B cell (primary cell): ENCODE data around the gene EDNRB. TPM values are rescaled to one million over a fixed set of nuclear protein-coding genes. Genes with fewer than 3 reads are reported as not detected.

Experiments used
- ATAC-seq: fragments of 200-7000 bp; cut with Tn5 transposase; one replicate; pipeline ENCODE4 v1.10.0; 2021; ENCODE audit warnings: low read depth, mild to moderate bottlenecking, moderate number of reproducible peaks, moderate library complexity
- CTCF ChIA-PET: fragments of 350-600 bp; sonication (Branson Sonifier 250); formaldehyde crosslinking; loops from one replicate; lab custom pipeline; 2021; ENCODE audit warnings: antibody characterized with exemption, inconsistent platforms; lab: Charles Lee
- POLR2A ChIA-PET: fragments of 350-600 bp; sonication (Branson Sonifier 250); formaldehyde crosslinking; loops from one replicate; lab custom pipeline; 2021; ENCODE audit warnings: antibody characterized with exemption; lab: Charles Lee
- DNase-seq: peaks from one replicate; pipeline ENCODE4 v3.0.0; 2013
- H2AFZ ChIP-seq: 2 replicates; pipeline ENCODE4 v1.6.1; 2012; ENCODE audit warnings: mild to moderate bottlenecking, low read depth, low read length; ENCODE audit not compliant: insufficient read depth, poor library complexity, severe bottlenecking
- H3K27ac ChIP-seq, 2 donors: 1 replicate in 1 of 2; 2 replicates in 1 of 2; pipeline ENCODE4 v1.5.1; 2012 to 2013; ENCODE audit warnings: low read length in 2 of 2, mild to moderate bottlenecking in 2 of 2, moderate library complexity in 1 of 2
- H3K27me3 ChIP-seq, 4 experiments: fragments of 200-600 bp in 1 of 4; sonication (generic) in 1 of 4; replicated peaks in 1 of 4; 1 replicate in 2 of 4; 2 replicates in 2 of 4; pipeline versions ENCODE4 v1.6.1 to v1.7.0; 2013 to 2016; ENCODE audit warnings: low read length in 3 of 4, mild to moderate bottlenecking in 2 of 4, mixed read lengths in 1 of 4, moderate library complexity in 1 of 4; ENCODE audit not compliant: insufficient read depth in 4 of 4, control insufficient read depth in 3 of 4; ENCODE audit errors: control extremely low read depth in 1 of 4
- H3K36me3 ChIP-seq, 2 experiments: replicated peaks in 1 of 2; 1 replicate in 1 of 2; 2 replicates in 1 of 2; pipeline versions ENCODE4 v1.6.1 to v1.7.1; 2013; ENCODE audit warnings: low read length in 1 of 2; ENCODE audit not compliant: insufficient read depth in 2 of 2, control insufficient read depth in 1 of 2; ENCODE audit errors: control extremely low read depth in 1 of 2, extremely low read depth in 1 of 2
- H3K4me1 ChIP-seq, 2 donors: fragments of 200-600 bp in 1 of 2; sonication (generic) in 1 of 2; 1 replicate in 1 of 2; 2 replicates in 1 of 2; pipeline versions ENCODE4 v1.5.1 to v1.6.1; 2013 to 2017; ENCODE audit warnings: low read length in 2 of 2; ENCODE audit not compliant: control insufficient read depth in 2 of 2, insufficient read depth in 2 of 2
- H3K4me2 ChIP-seq: replicated peaks from 2 replicates; pipeline ENCODE3; 2012; ENCODE audit warnings: mild to moderate bottlenecking, low read depth, low read length; ENCODE audit not compliant: poor library complexity, severe bottlenecking
- H3K4me3 ChIP-seq, 5 experiments: fragments of 200-600 bp in 1 of 5; sonication (generic) in 1 of 5; 1 replicate in 3 of 5; 2 replicates in 2 of 5; pipeline versions ENCODE4 v1.5.1 to v1.7.0; 2011 to 2016; ENCODE audit warnings: low read length in 4 of 5, mild to moderate bottlenecking in 4 of 5, low read depth in 2 of 5, control low read depth in 1 of 5, moderate library complexity in 1 of 5; ENCODE audit not compliant: insufficient read depth in 1 of 5; ENCODE audit errors: control extremely low read depth in 1 of 5, extremely low read depth in 1 of 5
- H3K79me2 ChIP-seq: fragments of 200-600 bp; sonication (generic); one replicate; pipeline ENCODE4 v1.6.0; 2016; ENCODE audit warnings: low read length; ENCODE audit not compliant: control insufficient read depth, insufficient read depth
- H3K9ac ChIP-seq: fragments of 200-600 bp; sonication (generic); 2 replicates; pipeline ENCODE4 v1.6.1; 2017; ENCODE audit warnings: mild to moderate bottlenecking, low read length, moderate library complexity
- H3K9me3 ChIP-seq, 3 donors: one replicate each; pipeline versions ENCODE4 v1.6.1 to v1.7.1; 2013; ENCODE audit warnings: low read length in 2 of 3; ENCODE audit not compliant: control insufficient read depth in 2 of 3, insufficient read depth in 1 of 3; ENCODE audit errors: control extremely low read depth in 1 of 3
- H4K20me1 ChIP-seq: 2 replicates; pipeline ENCODE4 v1.6.0; 2012; ENCODE audit warnings: mild to moderate bottlenecking, low read length; ENCODE audit not compliant: insufficient read depth, control insufficient read depth, poor library complexity, severe bottlenecking
- H3K27ac Mint-ChIP-seq: one replicate; pipeline ENCODE4 v1.8.0; 2021; ENCODE audit warnings: mixed read lengths
- H3K27me3 Mint-ChIP-seq: one replicate; pipeline ENCODE4 v1.8.0; 2021; ENCODE audit warnings: mixed read lengths
- H3K4me1 Mint-ChIP-seq: one replicate; pipeline ENCODE4 v1.8.0; 2021; ENCODE audit warnings: mixed read lengths
- H3K4me3 Mint-ChIP-seq: one replicate; pipeline ENCODE4 v1.8.0; 2021; ENCODE audit warnings: mixed read lengths
- H3K9me3 Mint-ChIP-seq: one replicate; pipeline ENCODE4 v1.8.0; 2022; ENCODE audit warnings: mixed read lengths; ENCODE audit not compliant: insufficient read depth
- CTCF ChIP-seq: fragments of 200-600 bp; IDR thresholded peaks from one replicate; pipeline ENCODE4 v1.8.0; 2022; ENCODE audit warnings: antibody characterized with exemption, mild to moderate bottlenecking
- EZH2 ChIP-seq: IDR thresholded peaks from 2 replicates; pipeline ENCODE4 v1.6.1; 2012; ENCODE audit warnings: borderline replicate concordance, low read depth, mild to moderate bottlenecking, moderate library complexity, low read length; ENCODE audit not compliant: insufficient read depth, poor library complexity, severe bottlenecking
- WGBS: methylation state at CpG from one replicate; pipeline ENCODE4 v1.1.5; 2013; ENCODE audit warnings: missing lambda C conversion rate; ENCODE audit not compliant: insufficient coverage; 5-methylcytosine and 5-hydroxymethylcytosine counted together
- intact Hi-C: fragments of 100-400 bp; cut with micrococcal nuclease; formaldehyde crosslinking; loops from one replicate; pipeline ENCODE4 v1.10.0; 2022
- polyA plus RNA-seq: library from polyadenylated mRNA; depleted of rRNA; stranded (reverse); fragments of >200 nt; gene quantifications from 2 replicates; pipeline ENCODE4 v1.2.3, GENCODE V29; 2012
- total RNA-seq, 2 donors: library from RNA; stranded (reverse); fragments of 120-200 nt in 1 of 2; gene quantifications; 1 replicate in 1 of 2; 2 replicates in 1 of 2; pipeline versions ENCODE4 v1.2.3 to v1.2.4, GENCODE V29; 2013 to 2022

EDNRB gene
- total and polyA plus RNA-seq, 2 donors (not counting 1 experiment from before 2014, with no cell fraction given): not detected

GRCh38 chr13:77874406-77874805, 44.2 kb downstream of the EDNRB start:
- Histone ChIP-seq H4K20me1 (no peaks in the 10 kb centered on the region), H3K27me3 (no peaks in the 10 kb centered on the region), H3K27ac (no peak overlapping the region), H3K79me2 (no peaks in the 10 kb centered on the region), H3K4me2 (no peak overlapping the region), H3K4me3 (no peak overlapping the region), H3K36me3 (no peaks in the 10 kb centered on the region), H3K4me1 (no peaks in the 10 kb centered on the region), H3K9ac (no peak overlapping the region), H2AFZ (no peak overlapping the region), H3K9me3 (no peaks in the 10 kb centered on the region)
- TF ChIP-seq CTCF (no peak), EZH2 (no peak)
- no CpG with 5 or more reads among the region's 4 CpGs for WGBS
- ATAC-seq (no peak), DNase-seq (no peak)
- H3K4me1 Mint-ChIP-seq: no peaks in the 10 kb centered on the region
- ChIA-PET POLR2A (no interaction called here), CTCF (no interaction called here)
- no peak overlapping the region for H3K27ac Mint-ChIP-seq
- intact Hi-C loops: no loop called here
- no peak overlapping the region for H3K4me3 Mint-ChIP-seq
- no peaks in the 10 kb centered on the region for H3K9me3 Mint-ChIP-seq
- peaks cover 7% of the 10 kb centered on the region for H3K27me3 Mint-ChIP-seq

GRCh38 chr13:77872995-77873394, 45.6 kb downstream of the EDNRB start:
- H3K79me2 ChIP-seq: no peaks in the 10 kb centered on the region
- intact Hi-C loops: no loop called here
- DNase-seq (no peak), ATAC-seq (no peak)
- no peak overlapping the region for H3K27ac ChIP-seq
- H3K4me1 Mint-ChIP-seq: no peaks in the 10 kb centered on the region
- H3K9me3 ChIP-seq: no peaks in the 10 kb centered on the region
- H3K27ac Mint-ChIP-seq: no peak overlapping the region
- no peak overlapping the region for H3K4me2 ChIP-seq
- 45% methylated on average over 3 of the region's 5 CpGs for WGBS
- H3K4me1 ChIP-seq: no peaks in the 10 kb centered on the region
- TF ChIP-seq EZH2 (no peak), CTCF (no peak)
- H3K9me3 Mint-ChIP-seq: peaks cover 6% of the 10 kb centered on the region
- no peaks in the 10 kb centered on the region for H4K20me1 ChIP-seq
- H3K27me3 Mint-ChIP-seq: peaks cover 7% of the 10 kb centered on the region
- H3K4me3 ChIP-seq: no peak overlapping the region
- H3K4me3 Mint-ChIP-seq: no peak overlapping the region
- H2AFZ ChIP-seq: no peak overlapping the region
- H3K9ac ChIP-seq: no peak overlapping the region
- ChIA-PET CTCF (no interaction called here), POLR2A (no interaction called here)
- H3K36me3 ChIP-seq: no peaks in the 10 kb centered on the region
- no peaks in the 10 kb centered on the region for H3K27me3 ChIP-seq
